Activated CD8-positive, alpha-beta T cell treated with anti-CD3 and anti-CD28 coated beads for 36 hours (primary cell): Measurements from ENCODE around the gene SIGLEC8. TPM values are rescaled to one million over a fixed set of nuclear protein-coding genes. Genes with fewer than 3 reads are reported as not detected.

Experiments used
- ATAC-seq: fragments of 200-7000 bp; cut with Tn5 transposase; one replicate; pipeline ENCODE4 v1.10.0; 2021; ENCODE audit warnings: mild to moderate bottlenecking, moderate library complexity
- CTCF ChIA-PET: fragments of 350-600 bp; sonication (Branson Sonifier 250); formaldehyde crosslinking; loops from one replicate; lab custom pipeline; 2021; ENCODE audit warnings: antibody characterized with exemption; lab: Charles Lee
- POLR2A ChIA-PET: fragments of 350-600 bp; sonication (Branson Sonifier 250); formaldehyde crosslinking; loops from one replicate; lab custom pipeline; 2021; ENCODE audit warnings: antibody characterized with exemption; lab: Charles Lee
- DNase-seq: peaks from one replicate; pipeline ENCODE4 v3.0.0-alpha.2; 2020
- H3K27ac Mint-ChIP-seq: one replicate; pipeline ENCODE4 v1.8.0; 2021; ENCODE audit warnings: mild to moderate bottlenecking, mixed read lengths
- H3K27me3 Mint-ChIP-seq: one replicate; pipeline ENCODE4 v1.8.0; 2021; ENCODE audit warnings: mixed read lengths
- H3K36me3 Mint-ChIP-seq: one replicate; pipeline ENCODE4 v1.8.0; 2021; ENCODE audit warnings: low read depth, mixed read lengths
- H3K4me1 Mint-ChIP-seq: one replicate; pipeline ENCODE4 v1.8.0; 2021; ENCODE audit warnings: low read depth, mixed read lengths
- H3K4me3 Mint-ChIP-seq: one replicate; pipeline ENCODE4 v1.8.0; 2021; ENCODE audit warnings: mild to moderate bottlenecking, moderate library complexity, mixed read lengths
- H3K9me3 Mint-ChIP-seq: one replicate; pipeline ENCODE4 v1.8.0; 2021; ENCODE audit warnings: mixed read lengths
- CTCF ChIP-seq: fragments of 200-600 bp; IDR thresholded peaks from one replicate; pipeline ENCODE4 v1.8.0; 2022; ENCODE audit warnings: antibody characterized with exemption, mild to moderate bottlenecking
- intact Hi-C: fragments of 100-400 bp; cut with micrococcal nuclease; formaldehyde crosslinking; loops from one replicate; pipeline ENCODE4 v1.10.0; 2022
- total RNA-seq, 2 experiments: library from RNA; stranded (reverse); gene quantifications; one replicate each; pipeline ENCODE4 v1.2.3, GENCODE V29; 2021

Gene SIGLEC8
- total RNA-seq, 2 experiments from 2014 or later: not detected

GRCh38 chr19:51480590-51480989 lies 22.3 kb upstream of the SIGLEC8 start:
- peak; percentile 23 for DNase-seq
- H3K27me3 Mint-ChIP-seq: peaks cover 16% of the 10 kb centered on the region

GRCh38 chr19:51479531-51480331 lies 21.5 kb upstream of the SIGLEC8 start:
- intact Hi-C loops: loop anchor here (5.0 kb wide), 1 partner anchor 178 kb away; no protein-coding TSS in a partner anchor

More at GRCh38 chr19:51480590-51480989, 22.3 kb upstream of the SIGLEC8 start:
- POLR2A ChIA-PET: no interaction called here
- H3K4me3 Mint-ChIP-seq: no peak overlapping the region
- peaks cover 2% of the 10 kb centered on the region for H3K9me3 Mint-ChIP-seq
- no peak for ATAC-seq
- TF ChIP-seq CTCF: no peak
- H3K27ac Mint-ChIP-seq: no peak overlapping the region
- intact Hi-C loops: no loop called here
- CTCF ChIA-PET: interaction anchor here (1.0 to 2.7 kb wide), 4 partner anchors 7 to 179 kb away, joined by 4 to 18 read pairs (median 5); no protein-coding TSS in a partner anchor
- H3K4me1 Mint-ChIP-seq: peaks cover 27% of the 10 kb centered on the region
- no peaks in the 10 kb centered on the region for H3K36me3 Mint-ChIP-seq

GRCh38 chr19:51478381-51479234 lies 20.4 kb upstream of the SIGLEC8 start, which contains the start of gene CEACAM18:
Gene CEACAM18, plus strand, starts transcription at chr19:51478539.
- H3K27ac Mint-ChIP-seq: no peak within 1 kb of the TSS
- H3K4me1 Mint-ChIP-seq: peaks cover 30% of the 10 kb centered on the region
- intact Hi-C loops: loop anchor here (5.0 kb wide), 1 partner anchor 179 kb away; no protein-coding TSS in a partner anchor
- TF ChIP-seq CTCF: no peak
- ChIA-PET POLR2A (interaction anchor here (1.5 kb wide), 1 partner anchor 11 kb away, joined by 5 read pairs; no protein-coding TSS in a partner anchor), CTCF (interaction anchor here (1.5 to 1.9 kb wide), 3 partner anchors 28 to 57 kb away, joined by 5 to 6 read pairs (median 6); no protein-coding TSS in a partner anchor)
- ATAC-seq (no peak), DNase-seq (no peak)
- no peaks in the 10 kb centered on the region for H3K36me3 Mint-ChIP-seq
- H3K27me3 Mint-ChIP-seq: peaks cover 9% of the 10 kb centered on the region
- H3K9me3 Mint-ChIP-seq: peaks cover 2% of the 10 kb centered on the region
- no peak within 1 kb of the TSS for H3K4me3 Mint-ChIP-seq

More at GRCh38 chr19:51479531-51480331, 21.5 kb upstream of the SIGLEC8 start:
- ATAC-seq (peak; percentile 96), DNase-seq (peak; percentile 77)
- ChIA-PET CTCF (interaction anchor here (0.8 to 1.8 kb wide), 7 partner anchors 27 to 197 kb away, joined by 3 to 6 read pairs (median 4); no protein-coding TSS in a partner anchor), POLR2A (interaction anchor here (0.8 to 1.5 kb wide), 2 partner anchors 12 to 120 kb away, joined by 3 to 5 read pairs; no protein-coding TSS in a partner anchor)
- Mint-ChIP-seq H3K27me3 (peaks cover 13% of the 10 kb centered on the region), H3K36me3 (no peaks in the 10 kb centered on the region), H3K9me3 (peaks cover 2% of the 10 kb centered on the region), H3K4me1 (peaks cover 28% of the 10 kb centered on the region), H3K27ac (peak overlapping the region; percentile 8), H3K4me3 (no peak overlapping the region)
- no peak for TF ChIP-seq CTCF

- peaks cover 2% of the 10 kb centered on the region for H3K9me3 Mint-ChIP-seq
- no peak for TF ChIP-seq CTCF
- intact Hi-C loops: loop anchor here (5.0 kb wide), 1 partner anchor 180 kb away; no protein-coding TSS in a partner anchor
- ATAC-seq (no peak), DNase-seq (no peak)
- H3K27ac Mint-ChIP-seq: no peak overlapping the region
- ChIA-PET CTCF (interaction anchor here (1.9 to 6.9 kb wide), 2 partner anchors 38 to 56 kb away, joined by 6 to 114 read pairs; no protein-coding TSS in a partner anchor), POLR2A (no interaction called here)
- H3K27me3 Mint-ChIP-seq: peaks cover 9% of the 10 kb centered on the region
- peaks cover 38% of the 10 kb centered on the region for H3K4me1 Mint-ChIP-seq
- no peaks in the 10 kb centered on the region for H3K36me3 Mint-ChIP-seq
- no peak overlapping the region for H3K4me3 Mint-ChIP-seq
Observed at GRCh38 chr19:51477344-51477743, 19.1 kb upstream of the SIGLEC8 start.
